Stomach (tissue), 4 donors: ENCODE data around the gene FAM13B.
"Not testable (repeated sequence)": the region's sequence is repeated elsewhere in the genome, so short reads cannot be mapped to it uniquely, and the experiment has no call there.

Experiments used
- CTCF ChIP-seq, 7 experiments: fragments of 450-650 bp in 4 of 7; fragments of 200-600 bp in 3 of 7; sonication (generic) in 3 of 7; IDR thresholded peaks; one replicate each; pipeline ENCODE4 v1.5.1; 2016 to 2019; ENCODE audit warnings: antibody characterized with exemption in 7 of 7, control low read depth in 2 of 7, mild to moderate bottlenecking in 1 of 7
- EP300 ChIP-seq: sonication (generic); formaldehyde crosslinking; IDR thresholded peaks from one replicate; pipeline ENCODE4 v1.6.1; 2017; ENCODE audit warnings: antibody characterized with exemption
- POLR2A ChIP-seq, 4 donors: fragments of 450-650 bp; IDR thresholded peaks; one replicate each; pipeline ENCODE4 v1.6.1; 2016; ENCODE audit warnings: antibody characterized with exemption in 4 of 4, control low read depth in 2 of 4, mild to moderate bottlenecking in 1 of 4, moderate library complexity in 1 of 4
- POLR2AphosphoS5 ChIP-seq, 3 donors: sonication (generic); formaldehyde crosslinking; IDR thresholded peaks; one replicate each; pipeline ENCODE4 v1.6.1; 2016; ENCODE audit warnings: antibody characterized with exemption in 3 of 3

GRCh38 chr5:138052718-138053117 lies 19.8 kb upstream of the FAM13B start:
- TF ChIP-seq CTCF (IDR thresholded peaks at IDR 0.05); POLR2A (IDR thresholded peaks at IDR 0.05); POLR2AphosphoS5 (IDR thresholded peaks at IDR 0.05); EP300: not testable (repeated sequence)
